ENCODE measurements around the gene RAMAC. TPM values are rescaled to one million over a fixed set of nuclear protein-coding genes. Genes with fewer than 3 reads are reported as not detected.

Gene RAMAC
- total RNA-seq, 4 donors from 2014 or later: 17.2 to 23.2 (median 19.8) TPM

- H3K4me1 ChIP-seq: peaks cover 20 to 29% (median 26%) of the 10 kb centered on the region in 4 donors
- H3K36me3 ChIP-seq: peaks cover 33 to 47% (median 39%) of the 10 kb centered on the region in 4 donors
- TF ChIP-seq POLR2A (IDR thresholded peaks at IDR 0.05; ENCODE audit: low read depth): no peak
- TF ChIP-seq CTCF (IDR thresholded peaks at IDR 0.05): peak; percentile 58 to 72 (median 71)
- TF ChIP-seq POLR2AphosphoS5 (IDR thresholded peaks at IDR 0.05): no peak
- no peak for TF ChIP-seq EP300 (IDR thresholded peaks at IDR 0.05)
- DNase-seq (ENCODE audit: extremely low spot score): no peak
- H3K4me3 ChIP-seq: peak overlapping the region; percentile 77 to 96 (median 91)
- H3K27ac ChIP-seq (replicated peaks in 1 of 4): peak overlapping the region; percentile 80 to 88 (median 84)
- 13% methylated on average over 11 of the region's 15 CpGs for WGBS
- intact Hi-C loops (cut with DNase I): loop anchor here (2.0 to 5.0 kb wide), 3 partner anchors 54 to 197 kb away; partner anchors contain the start of gene HDGFL3
- no peaks in the 10 kb centered on the region for H3K9me3 ChIP-seq
- no peaks in the 10 kb centered on the region for H3K27me3 ChIP-seq
Measured at GRCh38 chr15:83010709-83011270, 24.8 kb downstream of the RAMAC start.

GRCh38 chr15:83011271-83012075 lies 25.5 kb downstream of the RAMAC start, which contains the start of gene C15orf40:
Gene C15orf40 (minus strand): TSS chr15:83011639. CDS start chr15:83011607, 32 bp downstream.
- no peaks in the 10 kb centered on the region for H3K9me3 ChIP-seq
- peaks cover 20 to 29% (median 26%) of the 10 kb centered on the region in 4 donors for H3K4me1 ChIP-seq
- peak; percentile 96 for DNase-seq (ENCODE audit: extremely low spot score)
- H3K4me3 ChIP-seq: peak within 1 kb of the TSS; percentile 77 to 96 (median 91)
- H3K27me3 ChIP-seq: no peaks in the 10 kb centered on the region
- H3K36me3 ChIP-seq: peaks cover 29 to 47% (median 38%) of the 10 kb centered on the region in 4 donors
- intact Hi-C loops (cut with DNase I): loop anchor here (2.0 to 5.0 kb wide), 3 partner anchors 53 to 196 kb away; partner anchors contain the start of gene HDGFL3
- 5% methylated on average over 26 of the region's 64 CpGs for WGBS
- peak within 1 kb of the TSS; percentile 80 to 88 (median 84) for H3K27ac ChIP-seq (replicated peaks in 1 of 4)
- TF ChIP-seq POLR2A (IDR thresholded peaks at IDR 0.05; ENCODE audit: low read depth): peak; percentile 76
- no peak for TF ChIP-seq EP300 (IDR thresholded peaks at IDR 0.05)
- peak; percentile 93 to 96 for TF ChIP-seq POLR2AphosphoS5 (IDR thresholded peaks at IDR 0.05)
- peak; percentile 70 to 82 (median 72) for TF ChIP-seq CTCF (IDR thresholded peaks at IDR 0.05)

GRCh38 chr15:83012076-83012426 lies 26.0 kb downstream of the RAMAC start:
- intact Hi-C loops (cut with DNase I): loop anchor here (5.0 kb wide), 2 partner anchors 165 to 195 kb away; partner anchors contain the start of gene HDGFL3

GRCh38 chr15:83012636-83013035 lies 26.6 kb downstream of the RAMAC start:
- Histone ChIP-seq H3K4me1 (peaks cover 20 to 29% (median 26%) of the 10 kb centered on the region in 4 donors), H3K36me3 (peaks cover 17 to 47% (median 34%) of the 10 kb centered on the region in 4 donors), H3K27ac (replicated peaks in 1 of 4) (no peak overlapping the region), H3K27me3 (no peaks in the 10 kb centered on the region), H3K4me3 (no peak overlapping the region), H3K9me3 (no peaks in the 10 kb centered on the region)
- no peak for TF ChIP-seq POLR2AphosphoS5 (IDR thresholded peaks at IDR 0.05)
- no peak for TF ChIP-seq EP300 (IDR thresholded peaks at IDR 0.05)
- no peak for TF ChIP-seq CTCF (IDR thresholded peaks at IDR 0.05)
- no peak for DNase-seq (ENCODE audit: extremely low spot score)
- 96% methylated on average over 6 of the region's 6 CpGs for WGBS
- intact Hi-C loops (cut with DNase I): loop anchor here (5.0 kb wide), 2 partner anchors 165 to 195 kb away; partner anchors contain the start of gene HDGFL3

More at GRCh38 chr15:83012076-83012426, 26.0 kb downstream of the RAMAC start:
- Histone ChIP-seq H3K27me3 (no peaks in the 10 kb centered on the region), H3K36me3 (peaks cover 23 to 47% (median 36%) of the 10 kb centered on the region in 4 donors), H3K9me3 (no peaks in the 10 kb centered on the region), H3K4me3 (peak overlapping the region; percentile 77 to 96 (median 91)), H3K27ac (replicated peaks in 1 of 4) (peak overlapping the region; percentile 80 to 88 (median 84)), H3K4me1 (peaks cover 20 to 29% (median 26%) of the 10 kb centered on the region in 4 donors)
- no peak for TF ChIP-seq EP300 (IDR thresholded peaks at IDR 0.05)
- TF ChIP-seq CTCF (IDR thresholded peaks at IDR 0.05): no peak
- TF ChIP-seq POLR2A (IDR thresholded peaks at IDR 0.05; ENCODE audit: low read depth): no peak
- no peak for TF ChIP-seq POLR2AphosphoS5 (IDR thresholded peaks at IDR 0.05)
- DNase-seq (ENCODE audit: extremely low spot score): no peak
- 62% methylated on average over 9 of the region's 9 CpGs for whole genome bisulfite sequencing
